CD4-positive, alpha-beta memory T cell (primary cell): ENCODE measurements around the gene ZBTB11. TPM values are rescaled to one million over a fixed set of nuclear protein-coding genes. Genes with fewer than 3 reads are reported as not detected.

Source experiments
- CTCF ChIA-PET: fragments of 350-600 bp; sonication (Branson Sonifier 250); formaldehyde crosslinking; loops from one replicate; lab custom pipeline; 2021; ENCODE audit warnings: inconsistent platforms; ENCODE audit not compliant: partially characterized antibody; lab: Charles Lee
- POLR2A ChIA-PET: fragments of 350-600 bp; sonication (Branson Sonifier 250); formaldehyde crosslinking; loops from one replicate; lab custom pipeline; 2021; ENCODE audit not compliant: partially characterized antibody; lab: Charles Lee
- DNase-seq, 5 donors: peaks; one replicate each; pipeline versions ENCODE4 v3.0.0 to v3.0.0-alpha.2; 2020 to 2022; ENCODE audit warnings: mixed read lengths in 1 of 5
- H3K27ac ChIP-seq: one replicate; pipeline ENCODE4 v1.7.0; 2013; ENCODE audit warnings: low read depth, low read length
- H3K27me3 ChIP-seq: 2 replicates; pipeline ENCODE4 v1.7.0; 2013; ENCODE audit warnings: mild to moderate bottlenecking, low read length, moderate library complexity; ENCODE audit not compliant: insufficient read depth
- H3K36me3 ChIP-seq: 2 replicates; pipeline ENCODE4 v1.7.0; 2013; ENCODE audit warnings: mild to moderate bottlenecking, low read length, moderate library complexity; ENCODE audit not compliant: insufficient read depth
- H3K4me1 ChIP-seq: 2 replicates; pipeline ENCODE4 v1.7.0; 2013; ENCODE audit warnings: mild to moderate bottlenecking, low read length, moderate library complexity; ENCODE audit not compliant: insufficient read depth
- H3K4me3 ChIP-seq, 2 donors: one replicate each; pipeline ENCODE4 v1.7.0; 2013; ENCODE audit warnings: low read length in 2 of 2, mild to moderate bottlenecking in 1 of 2
- H3K9me3 ChIP-seq, 2 donors: one replicate each; pipeline ENCODE4 v1.7.0; 2013; ENCODE audit warnings: low read length in 2 of 2, control low read depth in 1 of 2; ENCODE audit not compliant: control insufficient read depth in 1 of 2
- H3K27ac Mint-ChIP-seq, 7 donors: one replicate each; pipeline ENCODE4 v1.8.0; 2020 to 2021; ENCODE audit warnings: mixed read lengths in 7 of 7, mild to moderate bottlenecking in 6 of 7, inconsistent platforms in 3 of 7, moderate library complexity in 3 of 7
- H3K27me3 Mint-ChIP-seq, 2 donors: one replicate each; pipeline ENCODE4 v1.8.0; 2020 to 2021; ENCODE audit warnings: mixed read lengths in 2 of 2
- H3K36me3 Mint-ChIP-seq, 2 donors: one replicate each; pipeline ENCODE4 v1.8.0; 2020 to 2021; ENCODE audit warnings: mixed read lengths in 2 of 2, inconsistent platforms in 1 of 2, mild to moderate bottlenecking in 1 of 2
- H3K4me1 Mint-ChIP-seq, 4 donors: one replicate each; pipeline ENCODE4 v1.8.0; 2020 to 2021; ENCODE audit warnings: mixed read lengths in 4 of 4, mild to moderate bottlenecking in 1 of 4
- H3K4me3 Mint-ChIP-seq, 8 donors: one replicate each; pipeline ENCODE4 v1.8.0; 2020 to 2021; ENCODE audit warnings: mixed read lengths in 8 of 8, mild to moderate bottlenecking in 7 of 8, moderate library complexity in 6 of 8, inconsistent platforms in 3 of 8
- H3K9me3 Mint-ChIP-seq, 8 donors: one replicate each; pipeline ENCODE4 v1.8.0; 2020 to 2021; ENCODE audit warnings: mixed read lengths in 8 of 8, mild to moderate bottlenecking in 5 of 8, inconsistent platforms in 3 of 8, moderate library complexity in 1 of 8
- intact Hi-C: fragments of 100-400 bp; cut with micrococcal nuclease; formaldehyde crosslinking; loops from one replicate; pipeline ENCODE4 v1.15.1; 2023
- polyA plus RNA-seq, 2 donors: library from polyadenylated mRNA; unstranded; fragments of 300-500 nt; fragmentation: Illumina TruSeq; gene quantifications; one replicate each; pipeline ENCODE4 v1.2.3, GENCODE V29; 2021
- total RNA-seq, 2 experiments: library from RNA; stranded (reverse); gene quantifications; one replicate each; pipeline ENCODE4 v1.2.3, GENCODE V29; 2021

The ZBTB11 gene
- total and polyA plus RNA-seq, 4 experiments from 2014 or later, result 8.9 to 50.8 (median 31.3) TPM

GRCh38 chr3:101602731-101603130 lies 74.2 kb downstream of the ZBTB11 start:
- Histone ChIP-seq H3K27me3 (no peaks in the 10 kb centered on the region), H3K9me3 (no peaks in the 10 kb centered on the region), H3K27ac (no peak overlapping the region), H3K36me3 (no peaks in the 10 kb centered on the region), H3K4me1 (no peaks in the 10 kb centered on the region), H3K4me3 (no peak overlapping the region)
- H3K9me3 Mint-ChIP-seq, result peaks cover 0 to 2% (median 0%) of the 10 kb centered on the region in 8 donors
- DNase-seq, result no peak
- H3K4me3 Mint-ChIP-seq, result no peak overlapping the region
- peak overlapping the region in 1 of 7 donors; percentile 37 for H3K27ac Mint-ChIP-seq
- ChIA-PET POLR2A (no interaction called here), CTCF (no interaction called here)
- no peaks in the 10 kb centered on the region for H3K27me3 Mint-ChIP-seq
- H3K36me3 Mint-ChIP-seq, result peaks cover 0 to 2% of the 10 kb centered on the region in 2 donors
- H3K4me1 Mint-ChIP-seq, result peaks cover 0 to 9% (median 1%) of the 10 kb centered on the region in 4 donors
- intact Hi-C loops, result no loop called here

Other genes starting within 250 kb of the ZBTB11 start
- gene SENP7, start 163.9 kb downstream of the ZBTB11 start, total RNA-seq, result 10 to 100 TPM; 69.7 to 69.8 TPM
- gene SENP7, start 163.9 kb downstream of the ZBTB11 start, polyA plus RNA-seq, result 10 to 100 TPM in 1 of 2 donors, 1 to 10 TPM in 1; 9.7 to 11.8 TPM
- gene TRMT10C, start 115.3 kb downstream of the ZBTB11 start, total RNA-seq, result 10 to 100 TPM; 23.3 to 24.8 TPM
- gene TRMT10C, start 115.3 kb downstream of the ZBTB11 start, polyA plus RNA-seq, result 10 to 100 TPM; 35.5 to 47.8 TPM
- gene PCNP, start 103.0 kb downstream of the ZBTB11 start, total RNA-seq, result 100 to 1,000 TPM; 172 to 189 TPM
- 100 to 1,000 TPM; 117 to 155 TPM for gene PCNP, start 103.0 kb downstream of the ZBTB11 start, polyA plus RNA-seq
- gene RPL24, start 9.6 kb upstream of the ZBTB11 start, total RNA-seq, result 1,000 to 10,000 TPM; 1,310 to 1,368 TPM
- gene RPL24, start 9.6 kb upstream of the ZBTB11 start, polyA plus RNA-seq, result 1,000 to 10,000 TPM in 1 of 2 donors, 100 to 1,000 TPM in 1; 834 to 1,038 TPM
- gene CEP97, start 47.5 kb upstream of the ZBTB11 start, total RNA-seq, result 10 to 100 TPM; 14.8 to 16.8 TPM
- gene CEP97, start 47.5 kb upstream of the ZBTB11 start, polyA plus RNA-seq, result 1 to 10 TPM; 3.7 to 5.1 TPM
- gene NXPE3, start 102.1 kb upstream of the ZBTB11 start, total RNA-seq, result 10 to 100 TPM; 35.7 to 37.2 TPM
- gene NXPE3, start 102.1 kb upstream of the ZBTB11 start, polyA plus RNA-seq, result 10 to 100 TPM; 36.2 to 50.0 TPM
- gene NFKBIZ, start 172.4 kb upstream of the ZBTB11 start, total RNA-seq, result 10 to 100 TPM; 75.9 to 79.5 TPM
- gene NFKBIZ, start 172.4 kb upstream of the ZBTB11 start, polyA plus RNA-seq, result 10 to 100 TPM in 1 of 2 donors, 1 to 10 TPM in 1; 7.3 to 13.2 TPM